A673 (cell line): ENCODE results near the gene HYI.

Experiments
- CTCF ChIP-seq: fragments of 300-800, 200-600 bp; sonication (generic); conservative IDR thresholded peaks from 2 replicates; pipeline ENCODE4 v1.5.1; 2017; ENCODE audit warnings: low read depth, mild to moderate bottlenecking, antibody characterized with exemption, low read length, moderate library complexity, mixed read lengths
- EZH2 ChIP-seq: fragments of 200-600 bp; sonication (generic); IDR thresholded peaks from 2 replicates; pipeline ENCODE4 v1.6.1; 2017; ENCODE audit warnings: borderline replicate concordance, low read depth, mild to moderate bottlenecking, mixed read lengths, antibody characterized with exemption, low read length; ENCODE audit not compliant: poor library complexity, severe bottlenecking

GRCh38 chr1:43425045-43425444 lies 28.7 kb downstream of the HYI start:
- TF ChIP-seq CTCF = no peak
- no peak for TF ChIP-seq EZH2
